Measurements from ENCODE around the gene ERC2.

DNA sequence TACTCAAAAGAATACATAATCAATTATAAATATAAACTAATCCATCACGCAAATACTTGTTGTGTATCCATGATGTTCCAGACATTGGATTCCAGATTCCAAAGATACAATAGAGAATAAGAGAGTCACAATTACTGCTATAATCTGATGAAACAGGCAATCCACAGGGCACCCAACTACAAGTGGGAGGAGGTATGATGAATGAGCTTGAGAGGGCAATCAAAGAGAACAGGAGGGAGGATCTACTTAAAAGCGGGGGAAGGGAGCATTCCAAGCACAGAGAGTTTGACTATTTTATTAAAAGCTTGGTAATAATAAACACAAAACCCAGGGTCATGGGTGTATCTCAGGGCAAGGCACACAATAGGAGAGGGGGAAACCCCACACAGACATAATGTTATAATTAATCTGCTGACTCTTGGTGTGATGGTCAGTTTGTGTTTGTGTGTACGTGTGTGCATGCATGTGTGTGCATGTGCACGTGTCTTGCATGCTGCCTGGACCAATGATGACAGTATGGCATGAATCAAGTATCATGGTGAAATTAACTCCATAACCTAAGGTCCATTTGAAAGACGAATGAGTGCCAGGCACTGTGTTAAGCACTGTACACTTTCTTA, 655.8 kb downstream of the ERC2 start:
- TF ChIP-seq EP300 (IDR thresholded peaks at IDR 0.05) (no peak), POLR2A (IDR thresholded peaks at IDR 0.05) (no peak)
- TF ChIP-seq, protein P1, sequence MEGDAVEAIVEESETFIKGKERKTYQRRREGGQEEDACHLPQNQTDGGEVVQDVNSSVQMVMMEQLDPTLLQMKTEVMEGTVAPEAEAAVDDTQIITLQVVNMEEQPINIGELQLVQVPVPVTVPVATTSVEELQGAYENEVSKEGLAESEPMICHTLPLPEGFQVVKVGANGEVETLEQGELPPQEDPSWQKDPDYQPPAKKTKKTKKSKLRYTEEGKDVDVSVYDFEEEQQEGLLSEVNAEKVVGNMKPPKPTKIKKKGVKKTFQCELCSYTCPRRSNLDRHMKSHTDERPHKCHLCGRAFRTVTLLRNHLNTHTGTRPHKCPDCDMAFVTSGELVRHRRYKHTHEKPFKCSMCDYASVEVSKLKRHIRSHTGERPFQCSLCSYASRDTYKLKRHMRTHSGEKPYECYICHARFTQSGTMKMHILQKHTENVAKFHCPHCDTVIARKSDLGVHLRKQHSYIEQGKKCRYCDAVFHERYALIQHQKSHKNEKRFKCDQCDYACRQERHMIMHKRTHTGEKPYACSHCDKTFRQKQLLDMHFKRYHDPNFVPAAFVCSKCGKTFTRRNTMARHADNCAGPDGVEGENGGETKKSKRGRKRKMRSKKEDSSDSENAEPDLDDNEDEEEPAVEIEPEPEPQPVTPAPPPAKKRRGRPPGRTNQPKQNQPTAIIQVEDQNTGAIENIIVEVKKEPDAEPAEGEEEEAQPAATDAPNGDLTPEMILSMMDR (IDR thresholded peaks at IDR 0.05), result no peak

All from ovary (tissue), 3 donors.